ENCODE measurements around the gene YIPF7. TPM values are rescaled to one million over a fixed set of nuclear protein-coding genes. Genes with fewer than 3 reads are reported as not detected.

The YIPF7 gene
- total and polyA plus RNA-seq, 10 of the 15 experiments (the other 5 are each of a cell fraction or from before 2014, with no cell fraction given), result 0.39 TPM; not detected in 9

DNA sequence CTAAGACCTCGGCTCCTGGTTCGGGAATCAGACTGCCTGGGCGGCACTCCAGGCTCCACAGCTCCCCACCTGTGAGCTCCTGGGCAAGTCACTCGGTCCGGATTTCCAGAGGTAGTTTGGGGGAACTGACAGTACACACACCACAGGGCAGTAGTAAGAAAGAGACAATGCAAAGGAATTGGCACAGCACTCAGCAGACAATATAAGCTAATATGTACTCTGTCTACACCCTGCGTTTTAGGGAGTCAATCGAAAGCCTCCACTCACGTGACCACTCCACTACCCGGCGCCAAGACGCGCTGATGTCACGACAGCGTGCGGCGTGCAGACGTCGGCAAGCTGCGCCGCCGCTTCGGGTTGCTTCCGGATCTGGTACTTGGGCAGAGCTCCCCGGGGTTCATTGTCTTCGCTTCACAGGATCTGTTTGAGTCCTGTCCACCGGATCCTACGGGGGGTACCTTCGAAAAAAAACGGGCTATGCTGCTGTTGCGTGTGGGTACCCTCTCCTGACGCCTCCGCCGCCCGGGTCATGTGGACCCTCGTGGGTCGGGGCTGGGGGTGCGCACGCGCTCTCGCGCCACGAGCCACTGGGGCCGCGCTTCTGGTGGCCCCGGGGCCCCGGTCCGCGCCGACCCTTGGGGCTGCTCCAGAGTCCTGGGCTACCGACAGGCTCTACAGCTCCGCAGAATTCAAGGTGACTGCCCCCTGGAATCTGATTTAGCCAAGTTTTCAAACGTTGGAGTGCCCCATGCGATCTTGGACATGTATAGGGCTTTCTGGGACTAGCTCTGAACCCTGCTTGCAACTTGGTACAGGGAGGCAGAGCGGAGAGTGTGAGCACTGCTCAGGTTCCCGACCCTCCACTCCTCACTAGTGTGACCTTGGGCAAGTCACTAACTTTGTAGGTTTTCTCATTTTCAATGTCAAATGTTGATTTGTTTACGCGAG, 26.9 kb upstream of the YIPF7 start, which contains the start of gene GUF1 (continued):
- TF ChIP-seq, protein P1, sequence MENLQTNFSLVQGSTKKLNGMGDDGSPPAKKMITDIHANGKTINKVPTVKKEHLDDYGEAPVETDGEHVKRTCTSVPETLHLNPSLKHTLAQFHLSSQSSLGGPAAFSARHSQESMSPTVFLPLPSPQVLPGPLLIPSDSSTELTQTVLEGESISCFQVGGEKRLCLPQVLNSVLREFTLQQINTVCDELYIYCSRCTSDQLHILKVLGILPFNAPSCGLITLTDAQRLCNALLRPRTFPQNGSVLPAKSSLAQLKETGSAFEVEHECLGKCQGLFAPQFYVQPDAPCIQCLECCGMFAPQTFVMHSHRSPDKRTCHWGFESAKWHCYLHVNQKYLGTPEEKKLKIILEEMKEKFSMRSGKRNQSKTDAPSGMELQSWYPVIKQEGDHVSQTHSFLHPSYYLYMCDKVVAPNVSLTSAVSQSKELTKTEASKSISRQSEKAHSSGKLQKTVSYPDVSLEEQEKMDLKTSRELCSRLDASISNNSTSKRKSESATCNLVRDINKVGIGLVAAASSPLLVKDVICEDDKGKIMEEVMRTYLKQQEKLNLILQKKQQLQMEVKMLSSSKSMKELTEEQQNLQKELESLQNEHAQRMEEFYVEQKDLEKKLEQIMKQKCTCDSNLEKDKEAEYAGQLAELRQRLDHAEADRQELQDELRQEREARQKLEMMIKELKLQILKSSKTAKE (IDR thresholded peaks at IDR 0.05; ENCODE audit: low read depth, poor library complexity, severe bottlenecking), result peak; percentile 33
- TF ChIP-seq NR2F1 (conservative IDR thresholded peaks at IDR 0.05) (peak; percentile 69), EGR1 (IDR thresholded peaks at IDR 0.05; ENCODE audit: borderline replicate concordance in 1 of 2, low read depth in 2 of 2, low read length in 2 of 2) (peak in 1 of 2 experiments; percentile 94; a peak in 2 of 3 replicates), RUNX3 (IDR thresholded peaks at IDR 0.05; ENCODE audit: low read length) (peak; percentile 57), RELA (IDR thresholded peaks at IDR 0.05; ENCODE audit: borderline replicate concordance, partially characterized antibody) (peak; percentile 73), BACH1 (IDR thresholded peaks at IDR 0.05; ENCODE audit: borderline replicate concordance) (peak; percentile 52; the same call in 1 of the 2 replicates), RB1 (IDR thresholded peaks at IDR 0.05; ENCODE audit: borderline replicate concordance) (0 out of 2 replicates have a peak, but pooled peaks have one; percentile 33)

DNA sequence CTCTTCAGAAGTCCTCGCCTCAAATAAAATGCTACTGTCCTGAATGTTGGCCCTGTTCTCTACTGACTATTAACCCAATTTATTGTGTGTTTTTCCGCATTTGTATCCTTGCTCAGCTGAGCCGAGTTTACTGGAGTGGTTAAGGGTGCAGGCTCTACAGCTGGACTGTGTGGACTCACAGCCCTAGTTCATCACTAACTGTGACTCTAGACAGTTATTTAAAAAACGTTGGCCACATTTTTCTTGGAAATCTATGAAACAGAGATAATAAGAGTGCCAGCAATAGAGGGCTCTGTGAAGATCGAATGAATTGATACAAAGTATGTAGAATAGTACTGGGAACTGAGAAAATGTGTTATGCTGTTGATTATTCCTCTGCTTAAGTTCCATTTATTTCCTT, 23.9 kb upstream of the YIPF7 start:
- intact Hi-C loops (cut with micrococcal nuclease; ENCODE audit: unreplicated experiment), result no loop called here
- in situ Hi-C loops (cut with MboI), result no loop called here
- peaks cover 22% of the 10 kb centered on the region for H3K79me2 ChIP-seq (ENCODE audit: control insufficient read depth, insufficient read depth, low read length)
- no TSS peak for BruUV-seq (replicated peaks)
- no peak for DNase-seq (ENCODE audit: low read depth, low spot score)
- POLR2A ChIA-PET, result no interaction called here
- H3K27ac ChIP-seq (ENCODE audit: control insufficient read depth, insufficient read depth), result no peak overlapping the region
- no peak for FAIRE-seq
- CTCF ChIA-PET, result interaction anchor here (1.2 to 2.1 kb wide), 2 partner anchors 34 to 42 kb away, joined by 3 to 4 read pairs; no protein-coding TSS in a partner anchor
- no peaks in the 10 kb centered on the region for H3K9me3 ChIP-seq (replicated peaks; ENCODE audit: control insufficient read depth, insufficient read depth, low read length)
- H3K27me3 ChIP-seq (replicated peaks in 1 of 2; ENCODE audit: control insufficient read depth in 2 of 2, insufficient read depth in 2 of 2, low read length in 1 of 2), result 0 out of 4 replicates have a peak, but pooled peaks cover 0 to 2% of the 10 kb centered on the region in 2 experiments
- no peak overlapping the region for H3K4me2 ChIP-seq (ENCODE audit: control insufficient read depth, insufficient read depth)
- no peaks in the 10 kb centered on the region for H3K4me1 ChIP-seq (ENCODE audit: control insufficient read depth, insufficient read depth, low read length)
- WGBS (ENCODE audit: insufficient coverage, insufficient replicate concordance, low lambda C conversion rate, missing lambda C conversion rate), result 69% methylated on average over 5 of the region's 5 CpGs
- no peak for ATAC-seq
- SMC1A ChIA-PET (ENCODE audit: uncharacterized antibody, unreplicated experiment), result no interaction called here
- H2AFZ ChIP-seq (ENCODE audit: control insufficient read depth, low read depth, low read length), result no peak overlapping the region
- no peaks in the 10 kb centered on the region for H3K36me3 ChIP-seq (ENCODE audit: control insufficient read depth in 2 of 2, insufficient read depth in 2 of 2, low read length in 1 of 2)
- no peak overlapping the region for H3K4me3 ChIP-seq
- H4K20me1 ChIP-seq (ENCODE audit: control insufficient read depth, insufficient read depth), result no peaks in the 10 kb centered on the region
- H3K9ac ChIP-seq (ENCODE audit: control insufficient read depth, insufficient read depth, low read length), result no peak overlapping the region
- RAD21 ChIA-PET (ENCODE audit: unreplicated experiment), result no interaction called here
- TF ChIP-seq, protein P2, sequence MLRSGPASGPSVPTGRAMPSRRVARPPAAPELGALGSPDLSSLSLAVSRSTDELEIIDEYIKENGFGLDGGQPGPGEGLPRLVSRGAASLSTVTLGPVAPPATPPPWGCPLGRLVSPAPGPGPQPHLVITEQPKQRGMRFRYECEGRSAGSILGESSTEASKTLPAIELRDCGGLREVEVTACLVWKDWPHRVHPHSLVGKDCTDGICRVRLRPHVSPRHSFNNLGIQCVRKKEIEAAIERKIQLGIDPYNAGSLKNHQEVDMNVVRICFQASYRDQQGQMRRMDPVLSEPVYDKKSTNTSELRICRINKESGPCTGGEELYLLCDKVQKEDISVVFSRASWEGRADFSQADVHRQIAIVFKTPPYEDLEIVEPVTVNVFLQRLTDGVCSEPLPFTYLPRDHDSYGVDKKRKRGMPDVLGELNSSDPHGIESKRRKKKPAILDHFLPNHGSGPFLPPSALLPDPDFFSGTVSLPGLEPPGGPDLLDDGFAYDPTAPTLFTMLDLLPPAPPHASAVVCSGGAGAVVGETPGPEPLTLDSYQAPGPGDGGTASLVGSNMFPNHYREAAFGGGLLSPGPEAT (IDR thresholded peaks at IDR 0.05; ENCODE audit: low read depth), result no peak
- TF ChIP-seq NR2C1 (IDR thresholded peaks at IDR 0.05) (no peak), SIX5 (IDR thresholded peaks at IDR 0.05; ENCODE audit: low read depth, low read length, severe bottlenecking) (no peak), ZNF217 (IDR thresholded peaks at IDR 0.05) (no peak), IKZF1 (conservative IDR thresholded peaks at IDR 0.05) (no peak)
- TF ChIP-seq, protein P3, sequence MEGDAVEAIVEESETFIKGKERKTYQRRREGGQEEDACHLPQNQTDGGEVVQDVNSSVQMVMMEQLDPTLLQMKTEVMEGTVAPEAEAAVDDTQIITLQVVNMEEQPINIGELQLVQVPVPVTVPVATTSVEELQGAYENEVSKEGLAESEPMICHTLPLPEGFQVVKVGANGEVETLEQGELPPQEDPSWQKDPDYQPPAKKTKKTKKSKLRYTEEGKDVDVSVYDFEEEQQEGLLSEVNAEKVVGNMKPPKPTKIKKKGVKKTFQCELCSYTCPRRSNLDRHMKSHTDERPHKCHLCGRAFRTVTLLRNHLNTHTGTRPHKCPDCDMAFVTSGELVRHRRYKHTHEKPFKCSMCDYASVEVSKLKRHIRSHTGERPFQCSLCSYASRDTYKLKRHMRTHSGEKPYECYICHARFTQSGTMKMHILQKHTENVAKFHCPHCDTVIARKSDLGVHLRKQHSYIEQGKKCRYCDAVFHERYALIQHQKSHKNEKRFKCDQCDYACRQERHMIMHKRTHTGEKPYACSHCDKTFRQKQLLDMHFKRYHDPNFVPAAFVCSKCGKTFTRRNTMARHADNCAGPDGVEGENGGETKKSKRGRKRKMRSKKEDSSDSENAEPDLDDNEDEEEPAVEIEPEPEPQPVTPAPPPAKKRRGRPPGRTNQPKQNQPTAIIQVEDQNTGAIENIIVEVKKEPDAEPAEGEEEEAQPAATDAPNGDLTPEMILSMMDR (IDR thresholded peaks at IDR 0.05 in 2 of 3, conservative IDR thresholded peaks at IDR 0.05 in 1 of 3; ENCODE audit: control insufficient read depth in 2 of 3, extremely low read depth in 1 of 3, insufficient read depth in 1 of 3, low read depth in 3 of 3, low read length in 3 of 3), result no peak
- TF ChIP-seq, protein P4, sequence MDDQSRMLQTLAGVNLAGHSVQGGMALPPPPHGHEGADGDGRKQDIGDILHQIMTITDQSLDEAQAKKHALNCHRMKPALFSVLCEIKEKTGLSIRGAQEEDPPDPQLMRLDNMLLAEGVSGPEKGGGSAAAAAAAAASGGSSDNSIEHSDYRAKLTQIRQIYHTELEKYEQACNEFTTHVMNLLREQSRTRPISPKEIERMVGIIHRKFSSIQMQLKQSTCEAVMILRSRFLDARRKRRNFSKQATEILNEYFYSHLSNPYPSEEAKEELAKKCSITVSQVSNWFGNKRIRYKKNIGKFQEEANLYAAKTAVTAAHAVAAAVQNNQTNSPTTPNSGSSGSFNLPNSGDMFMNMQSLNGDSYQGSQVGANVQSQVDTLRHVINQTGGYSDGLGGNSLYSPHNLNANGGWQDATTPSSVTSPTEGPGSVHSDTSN (IDR thresholded peaks at IDR 0.05; ENCODE audit: insufficient replicate concordance, low read depth, low read length), result no peak
